ENCODE results near the gene SRMS. TPM values are rescaled to one million over a fixed set of nuclear protein-coding genes. Genes with fewer than 3 reads are reported as not detected.

SRMS gene
- total RNA-seq, 6 donors from 2014 or later, result not detected

DNA sequence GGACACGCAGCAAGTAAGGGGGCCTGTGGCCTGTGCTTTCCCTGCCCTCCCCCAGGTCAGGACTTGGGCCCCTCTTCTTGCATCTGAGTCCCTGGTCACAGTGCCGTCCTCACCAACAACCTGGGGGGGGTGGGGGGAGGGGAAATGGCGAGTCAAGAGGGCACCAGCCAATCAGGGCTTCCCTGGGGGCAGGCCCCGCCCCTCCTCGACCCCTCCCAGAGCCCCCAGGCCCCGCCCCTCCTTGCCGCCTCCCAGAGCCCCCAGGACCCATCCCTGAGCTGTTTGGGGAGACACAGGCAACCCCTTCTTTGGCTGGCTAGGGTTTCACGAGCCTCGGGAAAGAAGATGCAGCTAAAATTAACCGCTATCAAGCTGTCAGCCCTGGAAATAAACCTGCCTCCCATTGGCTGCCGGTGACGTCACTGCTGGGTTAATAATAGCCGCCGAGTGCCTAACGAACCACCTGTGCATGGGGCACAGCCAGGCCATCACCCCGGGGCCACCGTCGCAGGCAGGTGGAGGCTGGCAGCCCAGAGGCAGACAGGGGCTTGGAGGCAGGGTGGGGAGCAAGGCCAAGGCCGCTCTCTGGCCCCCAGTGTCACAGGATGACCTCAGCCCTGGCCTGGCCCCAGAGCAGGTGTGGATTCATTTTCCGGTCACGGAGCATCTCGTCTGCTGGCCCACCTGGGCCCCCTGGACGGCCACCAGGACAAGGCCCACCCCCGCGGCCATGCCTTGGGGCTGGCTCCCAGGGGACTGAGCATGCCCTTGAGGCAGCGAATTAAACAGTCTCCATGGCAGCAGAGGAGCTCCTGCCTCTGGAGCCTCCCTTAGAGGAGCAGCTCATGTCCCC is 45.5 kb downstream of the SRMS start:
- ATAC-seq (ENCODE audit: low FRiP score in 2 of 2), result peak in 1 of 2 donors; percentile 14
- 26% methylated on average over 23 of the region's 26 CpGs; no CpG with 5 or more reads in 1 of the 2 donors for WGBS, 2 donors
- no peak overlapping the region for H3K4me3 ChIP-seq
- H3K9me3 ChIP-seq, result peaks cover 0 to 10% (median 3%) of the 10 kb centered on the region in 4 donors
- TF ChIP-seq EP300 (IDR thresholded peaks at IDR 0.05), result no peak
- TF ChIP-seq POLR2A (IDR thresholded peaks at IDR 0.05), result no peak
- TF ChIP-seq, protein P1, sequence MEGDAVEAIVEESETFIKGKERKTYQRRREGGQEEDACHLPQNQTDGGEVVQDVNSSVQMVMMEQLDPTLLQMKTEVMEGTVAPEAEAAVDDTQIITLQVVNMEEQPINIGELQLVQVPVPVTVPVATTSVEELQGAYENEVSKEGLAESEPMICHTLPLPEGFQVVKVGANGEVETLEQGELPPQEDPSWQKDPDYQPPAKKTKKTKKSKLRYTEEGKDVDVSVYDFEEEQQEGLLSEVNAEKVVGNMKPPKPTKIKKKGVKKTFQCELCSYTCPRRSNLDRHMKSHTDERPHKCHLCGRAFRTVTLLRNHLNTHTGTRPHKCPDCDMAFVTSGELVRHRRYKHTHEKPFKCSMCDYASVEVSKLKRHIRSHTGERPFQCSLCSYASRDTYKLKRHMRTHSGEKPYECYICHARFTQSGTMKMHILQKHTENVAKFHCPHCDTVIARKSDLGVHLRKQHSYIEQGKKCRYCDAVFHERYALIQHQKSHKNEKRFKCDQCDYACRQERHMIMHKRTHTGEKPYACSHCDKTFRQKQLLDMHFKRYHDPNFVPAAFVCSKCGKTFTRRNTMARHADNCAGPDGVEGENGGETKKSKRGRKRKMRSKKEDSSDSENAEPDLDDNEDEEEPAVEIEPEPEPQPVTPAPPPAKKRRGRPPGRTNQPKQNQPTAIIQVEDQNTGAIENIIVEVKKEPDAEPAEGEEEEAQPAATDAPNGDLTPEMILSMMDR (IDR thresholded peaks at IDR 0.05), result no peak
- TF ChIP-seq POLR2AphosphoS5 (IDR thresholded peaks at IDR 0.05), result no peak
- H3K27me3 ChIP-seq, result peaks cover 0 to 38% (median 23%) of the 10 kb centered on the region in 4 donors
- H3K27ac ChIP-seq, result no peak overlapping the region
- peaks cover 14 to 25% (median 14%) of the 10 kb centered on the region in 4 donors for H3K4me1 ChIP-seq
- peak in 1 of 2 donors; percentile 68 for DNase-seq
- H3K36me3 ChIP-seq, result no peaks in the 10 kb centered on the region

DNA sequence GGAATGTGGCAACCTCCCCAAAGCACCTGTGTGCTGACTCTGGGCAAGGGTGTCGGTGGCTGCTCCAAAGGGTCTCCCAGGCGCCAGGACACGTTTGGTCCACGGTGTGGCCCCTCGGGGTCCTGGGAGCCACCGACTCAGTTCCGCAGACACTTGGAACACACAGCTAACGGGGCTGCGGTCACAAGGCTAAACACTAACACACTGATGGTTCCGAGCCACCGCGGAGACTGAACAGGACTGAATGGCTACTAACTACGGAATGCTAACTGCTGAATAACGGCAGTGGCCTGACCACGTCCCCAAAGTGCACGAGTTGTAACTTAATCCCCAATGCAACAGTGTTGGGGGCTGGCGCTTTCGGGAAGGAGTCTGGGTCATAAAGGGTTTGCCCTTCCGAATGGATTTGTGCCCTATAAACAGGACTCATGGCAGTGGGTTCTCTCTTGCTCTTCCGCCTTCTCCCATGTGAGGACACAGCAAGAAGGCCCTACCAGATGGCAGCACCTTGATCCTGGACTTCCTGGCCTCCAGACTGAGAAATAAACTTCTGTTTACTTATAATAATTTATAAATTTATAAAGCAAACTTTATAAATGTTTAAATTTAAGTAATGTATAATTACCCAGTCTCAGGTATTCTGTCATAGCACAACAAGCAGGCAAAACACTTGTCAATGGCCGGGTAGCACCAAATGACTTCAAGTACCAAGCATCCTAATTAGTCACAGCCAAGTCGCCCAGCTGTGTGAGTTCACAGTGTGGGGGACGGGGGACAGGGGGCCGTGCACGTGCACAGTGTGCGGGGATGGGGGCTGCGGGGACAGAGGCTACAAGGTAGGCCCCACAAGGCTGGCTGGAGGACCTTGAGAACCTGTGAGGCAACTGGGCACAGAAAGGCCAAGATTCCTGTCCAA is 46.4 kb downstream of the SRMS start:
- no peak for DNase-seq
- Histone ChIP-seq H3K27ac (no peak overlapping the region), H3K4me1 (peaks cover 18 to 33% (median 19%) of the 10 kb centered on the region in 4 donors), H3K27me3 (peaks cover 0 to 43% (median 24%) of the 10 kb centered on the region in 4 donors), H3K4me3 (no peak overlapping the region), H3K36me3 (no peaks in the 10 kb centered on the region), H3K9me3 (peaks cover 0 to 10% (median 3%) of the 10 kb centered on the region in 4 donors)
- 73 to 86% methylated on average over 17 to 27 of the region's 27 CpGs for WGBS, 2 donors
- ATAC-seq (ENCODE audit: low FRiP score in 2 of 2), result no peak
- TF ChIP-seq, protein P1 (IDR thresholded peaks at IDR 0.05), result no peak
- no peak for TF ChIP-seq POLR2A (IDR thresholded peaks at IDR 0.05)
- TF ChIP-seq POLR2AphosphoS5 (IDR thresholded peaks at IDR 0.05), result no peak
- no peak for TF ChIP-seq EP300 (IDR thresholded peaks at IDR 0.05)

DNA sequence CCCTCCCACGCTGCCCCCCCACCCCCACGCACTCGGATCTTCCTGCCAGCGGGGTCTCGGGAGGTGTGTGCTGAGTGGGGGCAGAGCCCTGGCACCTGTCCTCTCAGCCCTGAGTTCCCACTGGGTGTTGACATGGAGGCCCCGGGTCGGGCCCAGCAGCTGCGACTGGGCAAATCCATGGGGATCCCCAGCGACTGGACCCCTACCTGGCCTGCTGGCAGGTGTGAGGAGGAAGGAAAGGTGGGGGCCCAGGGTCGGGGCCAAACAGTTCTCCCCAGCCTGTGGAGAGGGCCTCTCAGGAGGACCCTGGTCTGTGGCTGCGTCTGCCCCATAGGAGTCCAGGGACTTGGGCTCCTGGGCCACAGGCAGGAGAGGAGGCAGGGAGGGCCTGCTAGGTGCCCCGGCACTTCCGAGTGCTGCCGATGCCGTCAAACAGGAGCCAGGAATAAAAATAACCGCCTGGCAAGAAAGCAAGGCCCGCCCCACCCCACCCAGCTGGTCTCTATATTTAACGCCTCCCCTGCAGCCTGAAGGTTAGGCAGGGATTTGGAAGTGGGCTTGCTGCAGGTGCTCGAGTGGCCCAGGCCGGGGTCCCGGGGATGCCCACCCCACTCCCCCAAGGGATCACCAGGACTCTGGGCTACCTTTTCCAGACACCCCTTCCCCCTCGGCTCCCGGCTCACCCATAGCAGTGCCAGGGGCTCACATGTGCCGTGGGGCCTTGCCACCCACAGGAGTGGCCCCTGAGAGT is 47.2 kb downstream of the SRMS start:
- ATAC-seq (ENCODE audit: low FRiP score in 2 of 2), result no peak

More for the DNA sequence above, 47.2 kb downstream of the SRMS start:
- Histone ChIP-seq H3K4me1 (peaks cover 21 to 37% (median 23%) of the 10 kb centered on the region in 4 donors), H3K36me3 (no peaks in the 10 kb centered on the region), H3K4me3 (no peak overlapping the region), H3K27ac (no peak overlapping the region), H3K9me3 (peaks cover 0 to 10% (median 3%) of the 10 kb centered on the region in 4 donors), H3K27me3 (peaks cover 0 to 43% (median 24%) of the 10 kb centered on the region in 4 donors)
- peak in 1 of 2 donors; percentile 63 for DNase-seq
- TF ChIP-seq, protein P1 (IDR thresholded peaks at IDR 0.05), result no peak
- TF ChIP-seq POLR2A (IDR thresholded peaks at IDR 0.05) (no peak), POLR2AphosphoS5 (IDR thresholded peaks at IDR 0.05) (no peak), EP300 (IDR thresholded peaks at IDR 0.05) (no peak)
- WGBS, 2 donors, result 74 to 83% methylated on average over 14 to 24 of the region's 24 CpGs
